ENCODE results near the gene CLEC16A.

DNA sequence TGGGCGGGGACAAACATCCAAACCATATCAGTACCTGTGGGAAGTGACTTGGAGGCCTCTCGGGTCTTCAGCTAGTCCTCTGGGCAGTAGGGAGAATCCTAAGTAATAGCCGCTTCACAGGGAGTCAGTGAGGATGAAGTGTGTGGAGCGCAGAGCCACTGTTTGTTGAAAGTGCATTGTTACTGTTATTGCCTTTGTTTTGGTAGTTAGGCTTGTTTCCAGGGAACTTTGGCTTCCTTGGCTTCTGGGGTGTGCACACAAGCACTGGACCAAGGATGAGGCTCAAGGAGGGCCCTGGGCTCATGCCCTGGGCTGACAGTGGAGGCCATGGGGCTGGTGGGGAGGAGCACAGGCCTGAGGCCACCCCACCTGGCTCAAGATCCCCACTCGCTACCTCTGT, 141.6 kb downstream of the CLEC16A start:
- TF ChIP-seq, protein P1, sequence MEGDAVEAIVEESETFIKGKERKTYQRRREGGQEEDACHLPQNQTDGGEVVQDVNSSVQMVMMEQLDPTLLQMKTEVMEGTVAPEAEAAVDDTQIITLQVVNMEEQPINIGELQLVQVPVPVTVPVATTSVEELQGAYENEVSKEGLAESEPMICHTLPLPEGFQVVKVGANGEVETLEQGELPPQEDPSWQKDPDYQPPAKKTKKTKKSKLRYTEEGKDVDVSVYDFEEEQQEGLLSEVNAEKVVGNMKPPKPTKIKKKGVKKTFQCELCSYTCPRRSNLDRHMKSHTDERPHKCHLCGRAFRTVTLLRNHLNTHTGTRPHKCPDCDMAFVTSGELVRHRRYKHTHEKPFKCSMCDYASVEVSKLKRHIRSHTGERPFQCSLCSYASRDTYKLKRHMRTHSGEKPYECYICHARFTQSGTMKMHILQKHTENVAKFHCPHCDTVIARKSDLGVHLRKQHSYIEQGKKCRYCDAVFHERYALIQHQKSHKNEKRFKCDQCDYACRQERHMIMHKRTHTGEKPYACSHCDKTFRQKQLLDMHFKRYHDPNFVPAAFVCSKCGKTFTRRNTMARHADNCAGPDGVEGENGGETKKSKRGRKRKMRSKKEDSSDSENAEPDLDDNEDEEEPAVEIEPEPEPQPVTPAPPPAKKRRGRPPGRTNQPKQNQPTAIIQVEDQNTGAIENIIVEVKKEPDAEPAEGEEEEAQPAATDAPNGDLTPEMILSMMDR (IDR thresholded peaks at IDR 0.05) = no peak
- TF ChIP-seq POLR2A (IDR thresholded peaks at IDR 0.05) = no peak

Data from thyroid gland (tissue), 4 donors.